ENCODE data around the gene FAM53B. TPM values are rescaled to one million over a fixed set of nuclear protein-coding genes. Genes with fewer than 3 reads are reported as not detected.

Gene FAM53B
- total RNA-seq, 4 donors from 2014 or later, result 25.2 to 43.3 (median 34.7) TPM

GRCh38 chr10:124602646-124603365, 141.4 kb downstream of the FAM53B start:
- no peaks in the 10 kb centered on the region for H3K9me3 ChIP-seq
- H3K4me3 ChIP-seq, result no peak overlapping the region
- intact Hi-C loops (cut with DNase I), result no loop called here
- TF ChIP-seq CTCF (IDR thresholded peaks at IDR 0.05), result no peak
- no peak for TF ChIP-seq POLR2A (IDR thresholded peaks at IDR 0.05; ENCODE audit: low read depth)
- TF ChIP-seq POLR2AphosphoS5 (IDR thresholded peaks at IDR 0.05), result no peak
- no peak for TF ChIP-seq EP300 (IDR thresholded peaks at IDR 0.05)
- WGBS, result 100% methylated on average over 4 of the region's 12 CpGs
- peaks cover 0 to 7% (median 3%) of the 10 kb centered on the region in 4 donors for H3K4me1 ChIP-seq
- H3K36me3 ChIP-seq, result no peaks in the 10 kb centered on the region
- no peaks in the 10 kb centered on the region for H3K27me3 ChIP-seq
- no peak for DNase-seq (ENCODE audit: extremely low spot score)
- no peak overlapping the region for H3K27ac ChIP-seq (replicated peaks in 1 of 4)

- Histone ChIP-seq H3K27me3 (no peaks in the 10 kb centered on the region), H3K36me3 (no peaks in the 10 kb centered on the region), H3K27ac (replicated peaks in 1 of 4) (no peak overlapping the region), H3K4me3 (no peak overlapping the region), H3K9me3 (no peaks in the 10 kb centered on the region), H3K4me1 (peaks cover 0 to 7% (median 3%) of the 10 kb centered on the region in 4 donors)
- WGBS, result 83% methylated on average over 6 of the region's 12 CpGs
- TF ChIP-seq CTCF (IDR thresholded peaks at IDR 0.05) (no peak), POLR2A (IDR thresholded peaks at IDR 0.05; ENCODE audit: low read depth) (no peak), POLR2AphosphoS5 (IDR thresholded peaks at IDR 0.05) (no peak), EP300 (IDR thresholded peaks at IDR 0.05) (no peak)
- no peak for DNase-seq (ENCODE audit: extremely low spot score)
- intact Hi-C loops (cut with DNase I), result no loop called here
Observed at GRCh38 chr10:124602121-124602561, 142.0 kb downstream of the FAM53B start.

GRCh38 chr10:124601431-124602120, 142.6 kb downstream of the FAM53B start:
- no peak overlapping the region for H3K27ac ChIP-seq (replicated peaks in 1 of 4)
- WGBS, result 94% methylated on average over 12 of the region's 29 CpGs

GRCh38 chr10:124601016-124601415, 143.2 kb downstream of the FAM53B start:
- Histone ChIP-seq H3K27me3 (no peaks in the 10 kb centered on the region), H3K9me3 (no peaks in the 10 kb centered on the region), H3K36me3 (no peaks in the 10 kb centered on the region), H3K4me3 (no peak overlapping the region), H3K4me1 (peaks cover 0 to 7% (median 2%) of the 10 kb centered on the region in 4 donors), H3K27ac (replicated peaks in 1 of 4) (no peak overlapping the region)
- 88% methylated on average over 12 of the region's 12 CpGs for WGBS
- intact Hi-C loops (cut with DNase I), result no loop called here
- TF ChIP-seq EP300 (IDR thresholded peaks at IDR 0.05) (no peak), POLR2A (IDR thresholded peaks at IDR 0.05; ENCODE audit: low read depth) (no peak), CTCF (IDR thresholded peaks at IDR 0.05) (no peak), POLR2AphosphoS5 (IDR thresholded peaks at IDR 0.05) (no peak)
- DNase-seq (ENCODE audit: extremely low spot score), result no peak

More at GRCh38 chr10:124601431-124602120, 142.6 kb downstream of the FAM53B start:
- Histone ChIP-seq H3K27me3 (no peaks in the 10 kb centered on the region), H3K4me3 (no peak overlapping the region), H3K9me3 (no peaks in the 10 kb centered on the region), H3K36me3 (no peaks in the 10 kb centered on the region), H3K4me1 (peaks cover 0 to 7% (median 3%) of the 10 kb centered on the region in 4 donors)
- DNase-seq (ENCODE audit: extremely low spot score), result no peak
- intact Hi-C loops (cut with DNase I), result no loop called here
- TF ChIP-seq CTCF (IDR thresholded peaks at IDR 0.05), result no peak
- no peak for TF ChIP-seq POLR2A (IDR thresholded peaks at IDR 0.05; ENCODE audit: low read depth)
- TF ChIP-seq EP300 (IDR thresholded peaks at IDR 0.05), result no peak
- no peak for TF ChIP-seq POLR2AphosphoS5 (IDR thresholded peaks at IDR 0.05)

Data from esophagus muscularis mucosa (tissue), 4 donors.